ENCODE results near the gene TSPOAP1. TPM values are rescaled to one million over a fixed set of nuclear protein-coding genes. Genes with fewer than 3 reads are reported as not detected.

Gene TSPOAP1
- total RNA-seq, 1 donor from 2014 or later: 0.05 TPM

GRCh38 chr17:58370716-58371115, 42.1 kb upstream of the TSPOAP1 start:
- no peak overlapping the region for H3K27ac Mint-ChIP-seq (ENCODE audit: unreplicated experiment)
- no peaks in the 10 kb centered on the region for H3K4me1 Mint-ChIP-seq (ENCODE audit: unreplicated experiment)
- TF ChIP-seq CTCF (IDR thresholded peaks at IDR 0.05): no peak
- H3K36me3 Mint-ChIP-seq (ENCODE audit: unreplicated experiment): no peaks in the 10 kb centered on the region
- H3K4me3 Mint-ChIP-seq (ENCODE audit: unreplicated experiment): no peak overlapping the region
- no peaks in the 10 kb centered on the region for H3K9me3 Mint-ChIP-seq (ENCODE audit: unreplicated experiment)
- DNase-seq (ENCODE audit: extremely low spot score, unreplicated experiment): no peak
- peaks cover 8% of the 10 kb centered on the region for H3K27me3 Mint-ChIP-seq (ENCODE audit: unreplicated experiment)

GRCh38 chr17:58370309-58370708, 41.7 kb upstream of the TSPOAP1 start:
- Mint-ChIP-seq H3K4me1 (ENCODE audit: unreplicated experiment) (no peaks in the 10 kb centered on the region), H3K36me3 (ENCODE audit: unreplicated experiment) (no peaks in the 10 kb centered on the region), H3K27ac (ENCODE audit: unreplicated experiment) (no peak overlapping the region), H3K27me3 (ENCODE audit: unreplicated experiment) (peaks cover 8% of the 10 kb centered on the region), H3K4me3 (ENCODE audit: unreplicated experiment) (no peak overlapping the region), H3K9me3 (ENCODE audit: unreplicated experiment) (no peaks in the 10 kb centered on the region)
- no peak for TF ChIP-seq CTCF (IDR thresholded peaks at IDR 0.05)
- DNase-seq (ENCODE audit: extremely low spot score, unreplicated experiment): no peak

GRCh38 chr17:58369214-58370031, 40.8 kb upstream of the TSPOAP1 start:
- H3K4me3 Mint-ChIP-seq (ENCODE audit: unreplicated experiment): no peak overlapping the region
- no peaks in the 10 kb centered on the region for H3K4me1 Mint-ChIP-seq (ENCODE audit: unreplicated experiment)
- H3K27me3 Mint-ChIP-seq (ENCODE audit: unreplicated experiment): peaks cover 8% of the 10 kb centered on the region
- no peak for TF ChIP-seq CTCF (IDR thresholded peaks at IDR 0.05)
- H3K36me3 Mint-ChIP-seq (ENCODE audit: unreplicated experiment): no peaks in the 10 kb centered on the region
- no peaks in the 10 kb centered on the region for H3K9me3 Mint-ChIP-seq (ENCODE audit: unreplicated experiment)
- no peak overlapping the region for H3K27ac Mint-ChIP-seq (ENCODE audit: unreplicated experiment)
- DNase-seq (ENCODE audit: extremely low spot score, unreplicated experiment): no peak

GRCh38 chr17:58368860-58369213, 40.2 kb upstream of the TSPOAP1 start:
- no peaks in the 10 kb centered on the region for H3K4me1 Mint-ChIP-seq (ENCODE audit: unreplicated experiment)
- H3K27me3 Mint-ChIP-seq (ENCODE audit: unreplicated experiment): peaks cover 9% of the 10 kb centered on the region
- no peaks in the 10 kb centered on the region for H3K9me3 Mint-ChIP-seq (ENCODE audit: unreplicated experiment)
- no peak for TF ChIP-seq CTCF (IDR thresholded peaks at IDR 0.05)
- DNase-seq (ENCODE audit: extremely low spot score, unreplicated experiment): no peak
- H3K4me3 Mint-ChIP-seq (ENCODE audit: unreplicated experiment): no peak overlapping the region
- H3K27ac Mint-ChIP-seq (ENCODE audit: unreplicated experiment): no peak overlapping the region
- no peaks in the 10 kb centered on the region for H3K36me3 Mint-ChIP-seq (ENCODE audit: unreplicated experiment)

- Mint-ChIP-seq H3K4me3 (ENCODE audit: unreplicated experiment) (no peak overlapping the region), H3K4me1 (ENCODE audit: unreplicated experiment) (no peaks in the 10 kb centered on the region), H3K9me3 (ENCODE audit: unreplicated experiment) (no peaks in the 10 kb centered on the region), H3K27ac (ENCODE audit: unreplicated experiment) (no peak overlapping the region), H3K36me3 (ENCODE audit: unreplicated experiment) (no peaks in the 10 kb centered on the region), H3K27me3 (ENCODE audit: unreplicated experiment) (peaks cover 14% of the 10 kb centered on the region)
- TF ChIP-seq CTCF (IDR thresholded peaks at IDR 0.05): no peak
- DNase-seq (ENCODE audit: extremely low spot score, unreplicated experiment): no peak
These were observed 38.9 kb upstream of the TSPOAP1 start for GRCh38 chr17:58367461-58367860.
